Measurements from ENCODE around the gene NEK3. TPM values are rescaled to one million over a fixed set of nuclear protein-coding genes. Genes with fewer than 3 reads are reported as not detected.
A peak's percentile ranks its signal among the peaks of the same experiment; 100 is the strongest.

Gene NEK3
- polyA plus RNA-seq, 2 donors, result 4.6 to 8.7 TPM

- Histone ChIP-seq H3K27me3 (ENCODE audit: control insufficient read depth in 1 of 2, insufficient read depth in 2 of 2, low read length in 2 of 2) (no peaks in the 10 kb centered on the region), H3K9me3 (ENCODE audit: control insufficient read depth in 2 of 2, insufficient read depth in 1 of 2, low read depth in 1 of 2, low read length in 1 of 2) (no peaks in the 10 kb centered on the region), H3K4me1 (ENCODE audit: control insufficient read depth in 2 of 2, insufficient read depth in 2 of 2, low read length in 1 of 2) (peaks cover 0 to 3% of the 10 kb centered on the region in 2 donors), H3K36me3 (ENCODE audit: control insufficient read depth in 2 of 2, insufficient read depth in 2 of 2, low read length in 1 of 2) (no peaks in the 10 kb centered on the region), H3K4me3 (ENCODE audit: low read depth in 1 of 2, low read length in 2 of 2) (peak overlapping the region; percentile 71 to 78), H3K27ac (ENCODE audit: low read depth in 2 of 2, low read length in 1 of 2) (peak overlapping the region; percentile 11 to 36)
- 10 to 11% methylated on average over 17 of the region's 17 CpGs for WGBS, 2 donors
Observed at GRCh38 chr13:52158629-52159158, 703 bp downstream of the NEK3 start.

GRCh38 chr13:52156724-52157261, 2.6 kb downstream of the NEK3 start:
- Histone ChIP-seq H3K4me3 (ENCODE audit: low read depth in 1 of 2, low read length in 2 of 2) (no peak overlapping the region), H3K4me1 (ENCODE audit: control insufficient read depth in 2 of 2, insufficient read depth in 2 of 2, low read length in 1 of 2) (peaks cover 0 to 3% of the 10 kb centered on the region in 2 donors), H3K36me3 (ENCODE audit: control insufficient read depth in 2 of 2, insufficient read depth in 2 of 2, low read length in 1 of 2) (no peaks in the 10 kb centered on the region), H3K27ac (ENCODE audit: low read depth in 2 of 2, low read length in 1 of 2) (no peak overlapping the region), H3K9me3 (ENCODE audit: control insufficient read depth in 2 of 2, insufficient read depth in 1 of 2, low read depth in 1 of 2, low read length in 1 of 2) (no peaks in the 10 kb centered on the region), H3K27me3 (ENCODE audit: control insufficient read depth in 1 of 2, insufficient read depth in 2 of 2, low read length in 2 of 2) (no peaks in the 10 kb centered on the region)
- 40 to 55% methylated on average over 1 of the region's 1 CpG for WGBS, 2 donors

GRCh38 chr13:52155177-52155576, 4.2 kb downstream of the NEK3 start:
- Histone ChIP-seq H3K9me3 (ENCODE audit: control insufficient read depth in 2 of 2, insufficient read depth in 1 of 2, low read depth in 1 of 2, low read length in 1 of 2) (no peaks in the 10 kb centered on the region), H3K4me3 (ENCODE audit: low read depth in 1 of 2, low read length in 2 of 2) (no peak overlapping the region), H3K27me3 (ENCODE audit: control insufficient read depth in 1 of 2, insufficient read depth in 2 of 2, low read length in 2 of 2) (no peaks in the 10 kb centered on the region), H3K27ac (ENCODE audit: low read depth in 2 of 2, low read length in 1 of 2) (no peak overlapping the region), H3K4me1 (ENCODE audit: control insufficient read depth in 2 of 2, insufficient read depth in 2 of 2, low read length in 1 of 2) (peaks cover 0 to 3% of the 10 kb centered on the region in 2 donors), H3K36me3 (ENCODE audit: control insufficient read depth in 2 of 2, insufficient read depth in 2 of 2, low read length in 1 of 2) (peaks cover 0 to 5% of the 10 kb centered on the region in 2 donors)
- 92 to 94% methylated on average over 1 of the region's 1 CpG for WGBS, 2 donors

- H3K9me3 ChIP-seq (ENCODE audit: control insufficient read depth in 2 of 2, insufficient read depth in 1 of 2, low read depth in 1 of 2, low read length in 1 of 2), result no peaks in the 10 kb centered on the region
- H3K36me3 ChIP-seq (ENCODE audit: control insufficient read depth in 2 of 2, insufficient read depth in 2 of 2, low read length in 1 of 2), result peaks cover 0 to 5% of the 10 kb centered on the region in 2 donors
- no peaks in the 10 kb centered on the region for H3K27me3 ChIP-seq (ENCODE audit: control insufficient read depth in 1 of 2, insufficient read depth in 2 of 2, low read length in 2 of 2)
- no peaks in the 10 kb centered on the region for H3K4me1 ChIP-seq (ENCODE audit: control insufficient read depth in 2 of 2, insufficient read depth in 2 of 2, low read length in 1 of 2)
- WGBS, 2 donors, result 78 to 86% methylated on average over 1 of the region's 1 CpG
- H3K4me3 ChIP-seq (ENCODE audit: low read depth in 1 of 2, low read length in 2 of 2), result no peak overlapping the region
- no peak overlapping the region for H3K27ac ChIP-seq (ENCODE audit: low read depth in 2 of 2, low read length in 1 of 2)
Observed at GRCh38 chr13:52147225-52147624, 12.2 kb downstream of the NEK3 start.

GRCh38 chr13:52141299-52141698, 18.1 kb downstream of the NEK3 start:
- Histone ChIP-seq H3K9me3 (ENCODE audit: control insufficient read depth in 2 of 2, insufficient read depth in 1 of 2, low read depth in 1 of 2, low read length in 1 of 2) (no peaks in the 10 kb centered on the region), H3K27ac (ENCODE audit: low read depth in 2 of 2, low read length in 1 of 2) (no peak overlapping the region), H3K4me3 (ENCODE audit: low read depth in 1 of 2, low read length in 2 of 2) (no peak overlapping the region), H3K27me3 (ENCODE audit: control insufficient read depth in 1 of 2, insufficient read depth in 2 of 2, low read length in 2 of 2) (no peaks in the 10 kb centered on the region), H3K4me1 (ENCODE audit: control insufficient read depth in 2 of 2, insufficient read depth in 2 of 2, low read length in 1 of 2) (no peaks in the 10 kb centered on the region), H3K36me3 (ENCODE audit: control insufficient read depth in 2 of 2, insufficient read depth in 2 of 2, low read length in 1 of 2) (no peaks in the 10 kb centered on the region)
- WGBS, 2 donors, result 65 to 69% methylated on average over 2 of the region's 2 CpGs

GRCh38 chr13:52137489-52137888, 21.9 kb downstream of the NEK3 start:
- no peak overlapping the region for H3K4me3 ChIP-seq (ENCODE audit: low read depth in 1 of 2, low read length in 2 of 2)

GRCh38 chr13:52136763-52137162, 22.6 kb downstream of the NEK3 start:
- no peaks in the 10 kb centered on the region for H3K9me3 ChIP-seq (ENCODE audit: control insufficient read depth in 2 of 2, insufficient read depth in 1 of 2, low read depth in 1 of 2, low read length in 1 of 2)
- H3K4me3 ChIP-seq (ENCODE audit: low read depth in 1 of 2, low read length in 2 of 2), result no peak overlapping the region
- H3K27ac ChIP-seq (ENCODE audit: low read depth in 2 of 2, low read length in 1 of 2), result no peak overlapping the region
- H3K4me1 ChIP-seq (ENCODE audit: control insufficient read depth in 2 of 2, insufficient read depth in 2 of 2, low read length in 1 of 2), result no peaks in the 10 kb centered on the region
- H3K27me3 ChIP-seq (ENCODE audit: control insufficient read depth in 1 of 2, insufficient read depth in 2 of 2, low read length in 2 of 2), result no peaks in the 10 kb centered on the region
- peaks cover 0 to 7% of the 10 kb centered on the region in 2 donors for H3K36me3 ChIP-seq (ENCODE audit: control insufficient read depth in 2 of 2, insufficient read depth in 2 of 2, low read length in 1 of 2)

More at GRCh38 chr13:52137489-52137888, 21.9 kb downstream of the NEK3 start:
- Histone ChIP-seq H3K36me3 (ENCODE audit: control insufficient read depth in 2 of 2, insufficient read depth in 2 of 2, low read length in 1 of 2) (peaks cover 0 to 3% of the 10 kb centered on the region in 2 donors), H3K9me3 (ENCODE audit: control insufficient read depth in 2 of 2, insufficient read depth in 1 of 2, low read depth in 1 of 2, low read length in 1 of 2) (no peaks in the 10 kb centered on the region), H3K4me1 (ENCODE audit: control insufficient read depth in 2 of 2, insufficient read depth in 2 of 2, low read length in 1 of 2) (no peaks in the 10 kb centered on the region), H3K27ac (ENCODE audit: low read depth in 2 of 2, low read length in 1 of 2) (no peak overlapping the region), H3K27me3 (ENCODE audit: control insufficient read depth in 1 of 2, insufficient read depth in 2 of 2, low read length in 2 of 2) (no peaks in the 10 kb centered on the region)
- 81 to 84% methylated on average over 3 of the region's 3 CpGs for WGBS, 2 donors

- Histone ChIP-seq H3K4me3 (ENCODE audit: low read depth in 1 of 2, low read length in 2 of 2) (no peak overlapping the region), H3K27me3 (ENCODE audit: control insufficient read depth in 1 of 2, insufficient read depth in 2 of 2, low read length in 2 of 2) (no peaks in the 10 kb centered on the region), H3K36me3 (ENCODE audit: control insufficient read depth in 2 of 2, insufficient read depth in 2 of 2, low read length in 1 of 2) (peaks cover 0 to 7% of the 10 kb centered on the region in 2 donors), H3K9me3 (ENCODE audit: control insufficient read depth in 2 of 2, insufficient read depth in 1 of 2, low read depth in 1 of 2, low read length in 1 of 2) (no peaks in the 10 kb centered on the region), H3K4me1 (ENCODE audit: control insufficient read depth in 2 of 2, insufficient read depth in 2 of 2, low read length in 1 of 2) (no peaks in the 10 kb centered on the region), H3K27ac (ENCODE audit: low read depth in 2 of 2, low read length in 1 of 2) (no peak overlapping the region)
Observed at GRCh38 chr13:52130641-52131040, 28.8 kb downstream of the NEK3 start.

- Histone ChIP-seq H3K27ac (ENCODE audit: low read depth in 2 of 2, low read length in 1 of 2) (no peak within 1 kb of the TSS), H3K4me3 (ENCODE audit: low read depth in 1 of 2, low read length in 2 of 2) (peak within 1 kb of the TSS; percentile 70), H3K4me1 (ENCODE audit: control insufficient read depth in 2 of 2, insufficient read depth in 2 of 2, low read length in 1 of 2) (no peaks in the 10 kb centered on the region), H3K36me3 (ENCODE audit: control insufficient read depth in 2 of 2, insufficient read depth in 2 of 2, low read length in 1 of 2) (peaks cover 0 to 4% of the 10 kb centered on the region in 2 donors), H3K9me3 (ENCODE audit: control insufficient read depth in 2 of 2, insufficient read depth in 1 of 2, low read depth in 1 of 2, low read length in 1 of 2) (no peaks in the 10 kb centered on the region), H3K27me3 (ENCODE audit: control insufficient read depth in 1 of 2, insufficient read depth in 2 of 2, low read length in 2 of 2) (no peaks in the 10 kb centered on the region)
- 11 to 12% methylated on average over 71 of the region's 71 CpGs for WGBS, 2 donors
Observed at GRCh38 chr13:52128714-52129700, 30.4 kb downstream of the NEK3 start, which contains the start of gene NEK5. Gene NEK5, minus strand, starts transcription at chr13:52129073. Its CDS starts 1,591 bp downstream, at chr13:52127482.

Measured in esophagus (tissue), 2 donors.